NCI-H526 (cell line): ENCODE measurements around the gene PPP1R12B.
"Not testable (repeated sequence)": the region's sequence is repeated elsewhere in the genome, so short reads cannot be mapped to it uniquely, and the experiment has no call there.

Source experiments
- DNase-seq, 2 experiments: peaks; one replicate each; lab custom pipeline; 2025; lab: John Stamatoyannopoulos, UW

PPP1R12B gene

GRCh38 chr1:202343652-202344349 lies 4.7 kb upstream of the PPP1R12B start:
- DNase-seq: peak; percentile 2 to 62

GRCh38 chr1:202348005-202348508 lies 442 bp upstream of the PPP1R12B start:
- no peak for DNase-seq

- peak in 1 of 2 experiments; percentile 4 for DNase-seq
These were observed 868 bp downstream of the PPP1R12B start for GRCh38 chr1:202349206-202349928.

- no peak for DNase-seq
These were observed 3.2 kb downstream of the PPP1R12B start for GRCh38 chr1:202351725-202352124.

- DNase-seq: not testable (repeated sequence)
These were observed 4.2 kb downstream of the PPP1R12B start for GRCh38 chr1:202352583-202353197.

GRCh38 chr1:202355944-202356553 lies 7.5 kb downstream of the PPP1R12B start:
- DNase-seq: no peak

- DNase-seq: no peak
These were observed 9.0 kb downstream of the PPP1R12B start for GRCh38 chr1:202357506-202357905.

- DNase-seq: no peak
These were observed 12.7 kb downstream of the PPP1R12B start for GRCh38 chr1:202361224-202361623.

- DNase-seq: no peak
These were observed 13.2 kb downstream of the PPP1R12B start for GRCh38 chr1:202361701-202362100.

GRCh38 chr1:202362212-202362611 lies 13.7 kb downstream of the PPP1R12B start:
- no peak for DNase-seq

GRCh38 chr1:202365092-202365815 lies 16.8 kb downstream of the PPP1R12B start:
- no peak for DNase-seq

GRCh38 chr1:202367271-202367670 lies 18.8 kb downstream of the PPP1R12B start:
- DNase-seq: no peak

GRCh38 chr1:202370906-202371305 lies 22.4 kb downstream of the PPP1R12B start:
- not testable (repeated sequence) for DNase-seq

GRCh38 chr1:202374099-202374498 lies 25.6 kb downstream of the PPP1R12B start:
- DNase-seq: no peak

GRCh38 chr1:202375175-202375574 lies 26.7 kb downstream of the PPP1R12B start:
- DNase-seq: not testable (repeated sequence)

- no peak for DNase-seq
These were observed 27.7 kb downstream of the PPP1R12B start for GRCh38 chr1:202376247-202376646.

- peak; percentile 53 to 66 for DNase-seq
These were observed 31.5 kb downstream of the PPP1R12B start for GRCh38 chr1:202379884-202380529.

GRCh38 chr1:202380535-202380934 lies 32.0 kb downstream of the PPP1R12B start:
- not testable (repeated sequence) for DNase-seq

- not testable (repeated sequence) for DNase-seq
These were observed 33.4 kb downstream of the PPP1R12B start for GRCh38 chr1:202381867-202382266.

GRCh38 chr1:202395831-202396230 lies 47.3 kb downstream of the PPP1R12B start:
- DNase-seq: not testable (repeated sequence)

GRCh38 chr1:202397256-202397655 lies 48.8 kb downstream of the PPP1R12B start:
- no peak for DNase-seq
